Endometrial microvascular endothelial cells (primary cell): ENCODE results near the gene ALK. TPM values are rescaled to one million over a fixed set of nuclear protein-coding genes. Genes with fewer than 3 reads are reported as not detected.

Source experiments
- in situ Hi-C: cut with HindIII; loops from 2 replicates; pipeline ENCODE4 v1.10.0; 2017; ENCODE audit warnings: low sequenced_read_pairs, low pct_unique_long_range_greater_than_20kb; ENCODE audit errors: inconsistent ontology term
- total RNA-seq: library from RNA; depleted of rRNA; stranded (reverse); fragments of >200 nt; gene quantifications from one replicate; pipeline ENCODE4 v1.2.3, GENCODE V29; 2015; ENCODE audit errors: inconsistent ontology term

Gene ALK
- total RNA-seq, 1 donor from 2014 or later: not detected

DNA sequence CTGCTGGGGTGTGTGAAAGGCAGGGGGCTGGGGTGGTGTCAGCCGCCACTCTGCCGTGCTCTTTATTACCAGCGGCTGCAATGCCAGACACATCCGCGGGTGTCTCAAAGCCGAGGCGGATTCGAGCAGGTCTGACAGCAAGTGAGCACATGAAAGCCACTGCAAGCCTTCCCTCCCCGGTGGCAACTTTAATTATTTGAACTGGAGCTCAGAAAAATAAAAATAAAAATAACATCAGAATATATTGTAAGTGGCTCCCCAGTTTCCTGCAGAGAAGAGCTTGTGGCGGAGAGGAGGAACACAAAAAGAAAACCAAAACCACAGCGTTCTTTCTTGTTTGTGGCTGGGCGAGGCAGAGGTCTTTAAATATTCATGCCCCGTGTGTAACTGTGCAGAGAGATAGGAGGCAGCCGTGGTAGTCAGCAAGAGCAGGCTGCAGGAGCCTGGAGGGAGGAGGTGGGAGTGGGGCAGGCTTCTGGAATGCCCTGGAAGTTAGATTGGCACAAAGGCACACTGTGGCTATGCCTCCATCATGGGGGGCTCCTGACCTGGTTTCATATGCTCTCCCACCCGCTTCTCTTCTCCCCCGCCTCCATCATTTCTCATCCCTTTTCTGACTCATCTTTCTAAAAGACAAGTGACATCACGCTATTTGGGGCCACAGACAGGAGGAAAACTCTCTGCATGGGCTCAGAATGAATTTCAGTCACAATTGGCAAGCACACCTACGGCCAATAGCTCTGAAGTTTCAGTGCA, 606.4 kb downstream of the ALK start:
- in situ Hi-C loops: no loop called here

DNA sequence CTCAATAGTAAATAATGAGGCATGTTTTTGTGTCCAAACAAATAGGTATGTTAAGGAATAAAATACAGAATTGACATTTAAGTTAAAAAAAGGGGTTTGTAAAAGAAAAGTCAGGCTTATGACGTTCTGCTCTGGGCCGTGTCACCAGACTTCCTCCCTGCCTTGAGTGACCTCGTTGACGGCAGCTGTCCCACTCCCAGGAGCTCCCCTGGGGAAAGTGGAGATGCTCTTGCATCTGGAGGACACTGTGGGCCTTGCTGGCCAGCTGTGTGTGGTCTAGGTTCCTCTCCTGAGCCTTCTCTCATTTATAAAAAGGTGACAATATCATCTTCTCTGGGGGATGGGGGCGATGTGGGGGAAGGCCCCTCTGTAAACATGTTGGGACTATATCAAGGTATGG, 609.9 kb downstream of the ALK start:
- in situ Hi-C loops: no loop called here

- in situ Hi-C loops: no loop called here
Observed at GRCh38 chr2:29310650-29311348, 610.6 kb downstream of the ALK start.

- in situ Hi-C loops: no loop called here
Observed at GRCh38 chr2:29309090-29310029, 612.0 kb downstream of the ALK start.

- in situ Hi-C loops: no loop called here
Observed at GRCh38 chr2:29308366-29308765, 613.0 kb downstream of the ALK start.

GRCh38 chr2:29307519-29307918, 613.9 kb downstream of the ALK start:
- in situ Hi-C loops: no loop called here

- in situ Hi-C loops: no loop called here
Observed at GRCh38 chr2:29305762-29306161, 615.6 kb downstream of the ALK start.

GRCh38 chr2:29304399-29305060, 616.9 kb downstream of the ALK start:
- in situ Hi-C loops: no loop called here

DNA sequence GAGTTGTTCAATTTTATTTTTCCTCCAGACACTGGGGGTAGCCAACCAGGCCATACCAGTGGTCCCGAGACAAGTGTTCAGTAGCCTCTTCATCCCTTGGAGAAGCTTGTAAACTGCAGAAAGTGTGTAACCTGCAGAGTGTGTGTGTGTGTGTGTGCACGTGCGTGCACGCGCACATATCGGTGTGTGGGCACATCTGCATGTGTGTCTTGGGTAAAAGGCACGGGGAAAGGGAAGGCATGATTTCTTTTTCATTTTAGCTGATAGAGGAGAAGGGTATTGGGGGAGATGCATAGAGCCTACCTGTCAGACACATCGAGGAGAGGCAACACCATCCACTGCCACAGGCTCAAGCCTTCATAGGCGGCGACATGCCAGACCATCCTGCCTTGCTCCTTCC, 624.8 kb downstream of the ALK start:
- in situ Hi-C loops: no loop called here

- in situ Hi-C loops: no loop called here
Observed at GRCh38 chr2:29295845-29296244, 625.5 kb downstream of the ALK start.

DNA sequence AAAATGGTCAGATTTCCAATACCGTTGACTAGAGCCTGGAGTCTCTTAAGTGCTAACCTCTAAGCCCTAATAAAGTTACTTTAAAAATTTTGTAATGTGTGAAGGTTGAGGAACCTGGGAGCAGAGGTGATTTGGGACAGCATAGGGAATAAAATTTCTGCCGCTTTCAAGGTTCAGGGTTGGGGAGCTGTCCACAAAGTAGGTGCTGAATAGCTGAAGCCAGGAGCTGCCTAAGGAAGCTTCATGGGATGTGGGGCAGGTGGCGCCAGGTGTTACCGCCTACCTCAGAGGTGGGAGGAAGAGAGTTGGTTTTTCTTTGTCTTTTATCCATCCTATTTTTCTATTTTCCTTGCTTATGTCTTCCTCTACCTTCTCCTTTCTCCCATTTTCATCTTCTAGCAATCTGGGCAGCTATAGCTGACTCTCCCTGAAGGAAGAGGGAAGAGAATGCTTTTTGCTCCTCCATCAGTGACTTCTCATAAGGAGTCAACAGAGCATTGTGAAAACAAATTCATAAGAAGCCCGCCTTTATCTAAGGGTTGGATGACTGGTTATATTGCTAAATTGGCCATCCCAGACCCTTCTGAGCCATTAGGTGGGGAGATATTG, 627.5 kb downstream of the ALK start:
- in situ Hi-C loops: no loop called here

GRCh38 chr2:29290293-29291047, 630.9 kb downstream of the ALK start:
- in situ Hi-C loops: no loop called here

GRCh38 chr2:29284671-29285070, 636.7 kb downstream of the ALK start:
- in situ Hi-C loops: no loop called here

DNA sequence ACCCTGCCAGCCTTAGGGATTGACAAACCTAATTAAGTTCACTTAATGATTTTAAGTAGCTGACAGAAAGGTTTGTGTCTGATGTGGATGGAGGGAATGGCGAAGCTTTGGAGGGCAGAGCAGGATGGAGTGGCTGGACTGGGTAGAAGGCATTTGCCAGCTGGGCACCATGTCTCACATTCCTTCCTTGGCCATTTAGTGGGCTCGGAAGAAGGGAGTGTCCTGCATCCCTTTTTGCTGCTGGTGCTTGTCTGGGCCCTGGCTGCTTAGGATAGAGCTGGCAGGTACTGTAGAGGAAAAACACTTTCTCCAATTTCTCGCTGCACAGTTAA, 639.5 kb downstream of the ALK start:
- in situ Hi-C loops: no loop called here

- in situ Hi-C loops: no loop called here
Observed at GRCh38 chr2:29281086-29281915, 640.1 kb downstream of the ALK start.

- in situ Hi-C loops: no loop called here
Observed at GRCh38 chr2:29278966-29279365, 642.4 kb downstream of the ALK start.

DNA sequence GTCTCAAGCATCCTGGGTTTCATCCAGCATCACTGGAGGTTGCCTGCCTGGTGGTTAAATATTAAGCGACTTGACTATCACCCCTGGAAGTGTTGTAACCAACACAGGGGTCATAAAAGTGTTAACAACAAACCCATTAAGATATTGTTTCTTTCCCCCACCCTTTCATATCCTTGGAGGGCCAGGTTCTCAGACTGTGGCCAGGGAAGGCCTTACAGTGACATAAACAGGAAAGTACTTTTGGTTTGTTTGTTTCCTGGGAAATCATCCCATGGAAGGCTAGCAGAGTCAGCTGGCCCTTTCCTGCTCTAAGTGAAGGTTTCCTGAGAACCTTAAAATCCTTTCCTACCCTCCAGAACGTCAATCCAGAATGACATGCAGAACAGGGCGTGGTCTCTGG, 645.2 kb downstream of the ALK start:
- in situ Hi-C loops: no loop called here
